GM19324 (cell line): ENCODE results near the gene HMG20A.

ENCODE experiments used
- ATAC-seq: cut with Tn5 transposase; IDR thresholded peaks from one replicate; pipeline ENCODE4 v1.9.1; 2021; ENCODE audit warnings: mild to moderate bottlenecking, moderate library complexity; ENCODE audit not compliant: unreplicated experiment, low FRiP score

Gene HMG20A

GRCh38 chr15:77513226-77513625 lies 92.5 kb downstream of the HMG20A start:
- no peak for ATAC-seq

DNA sequence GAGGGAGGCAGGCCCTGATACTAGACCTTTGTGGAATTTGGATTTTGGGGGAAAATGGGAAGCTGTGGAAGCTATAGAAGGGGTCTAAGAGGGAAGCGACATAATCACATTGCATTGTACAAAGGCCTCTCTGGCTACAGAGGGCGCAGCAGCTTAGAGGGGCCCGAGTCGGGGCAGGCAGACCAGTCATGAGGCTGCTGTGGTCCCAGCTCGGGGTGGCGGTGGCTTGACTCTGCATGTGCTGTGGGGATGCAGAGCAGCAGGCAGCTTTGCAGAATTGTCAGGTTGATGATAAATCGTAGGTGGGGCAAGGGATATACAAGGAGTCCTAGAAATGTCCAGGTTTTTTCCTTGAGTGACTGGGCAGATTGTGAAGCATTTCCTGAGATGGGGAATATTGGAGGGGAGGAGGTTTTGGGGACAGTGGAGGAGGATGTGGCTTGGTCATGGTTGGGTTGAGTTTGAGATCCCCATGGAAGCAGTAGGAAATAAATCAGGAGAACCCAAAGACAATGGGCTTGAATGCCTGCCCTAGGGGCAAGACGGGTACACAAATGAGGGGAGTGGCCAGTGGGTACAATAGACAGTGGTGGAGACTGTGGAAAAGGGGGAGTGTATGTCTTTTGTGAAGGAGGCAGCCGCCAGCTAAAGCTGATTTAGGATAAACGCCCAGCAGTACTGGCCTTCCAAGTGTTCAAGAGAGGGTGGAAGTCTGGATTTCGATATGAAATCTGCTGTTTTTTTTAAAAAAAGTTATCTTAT lies 94.1 kb downstream of the HMG20A start:
- ATAC-seq: no peak

DNA sequence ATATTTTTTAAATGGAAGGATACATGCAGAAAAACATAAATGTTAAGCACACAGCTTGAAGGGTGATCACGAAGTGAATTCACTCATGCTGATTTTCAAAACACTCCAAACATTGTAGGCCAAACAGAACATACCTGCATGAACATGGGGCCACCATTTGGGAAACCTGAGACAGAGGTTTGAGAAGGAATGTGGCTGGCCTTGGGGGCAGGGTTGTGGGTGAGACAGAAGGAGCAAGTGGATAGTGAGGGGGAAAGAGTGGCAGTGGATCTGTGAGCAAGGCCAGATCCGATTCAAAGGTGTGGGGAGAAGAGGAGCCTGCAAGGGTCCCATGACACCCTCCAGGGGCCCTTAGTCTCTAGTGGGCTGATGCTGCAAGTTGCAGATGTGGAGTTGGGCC lies 94.9 kb downstream of the HMG20A start:
- no peak for ATAC-seq

DNA sequence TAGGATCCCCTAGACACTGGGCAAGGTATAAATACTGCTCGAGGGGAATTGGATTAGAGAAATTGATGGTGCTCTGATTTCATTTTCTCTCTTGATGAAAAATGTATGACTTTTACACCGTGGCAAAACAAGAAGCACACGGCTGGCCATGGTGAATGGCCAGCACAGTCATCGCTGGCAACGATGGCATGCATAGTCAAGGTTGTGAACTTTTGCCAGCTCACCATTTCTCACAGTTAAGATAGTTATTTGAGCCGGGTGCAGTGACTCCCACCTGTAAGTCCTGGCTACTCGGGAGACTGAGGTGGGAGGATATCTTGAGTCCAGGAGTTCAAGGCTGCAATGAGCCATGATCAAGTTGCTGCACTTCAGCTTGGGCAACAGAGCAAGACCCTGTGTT lies 95.4 kb downstream of the HMG20A start:
- ATAC-seq: no peak

DNA sequence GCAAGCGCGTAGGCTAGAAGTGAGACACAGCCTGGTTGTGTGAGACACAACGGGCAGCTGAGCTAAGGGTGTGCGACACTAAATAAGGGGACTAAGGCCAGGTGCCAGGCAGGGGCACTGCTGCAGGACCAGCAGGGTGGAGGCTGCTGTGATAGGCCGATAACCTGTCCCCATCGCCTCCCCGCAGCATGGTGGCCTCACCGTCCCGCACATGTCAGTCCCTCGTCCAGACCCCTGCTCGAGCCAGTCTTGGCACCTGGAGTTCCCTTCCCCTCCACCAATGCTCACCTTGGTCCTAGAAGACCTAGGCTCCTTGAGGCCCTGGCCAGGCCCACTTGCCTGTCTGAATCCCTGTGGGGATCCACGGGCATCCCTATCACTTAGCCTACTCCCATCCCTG lies 96.1 kb downstream of the HMG20A start:
- ATAC-seq: no peak

DNA sequence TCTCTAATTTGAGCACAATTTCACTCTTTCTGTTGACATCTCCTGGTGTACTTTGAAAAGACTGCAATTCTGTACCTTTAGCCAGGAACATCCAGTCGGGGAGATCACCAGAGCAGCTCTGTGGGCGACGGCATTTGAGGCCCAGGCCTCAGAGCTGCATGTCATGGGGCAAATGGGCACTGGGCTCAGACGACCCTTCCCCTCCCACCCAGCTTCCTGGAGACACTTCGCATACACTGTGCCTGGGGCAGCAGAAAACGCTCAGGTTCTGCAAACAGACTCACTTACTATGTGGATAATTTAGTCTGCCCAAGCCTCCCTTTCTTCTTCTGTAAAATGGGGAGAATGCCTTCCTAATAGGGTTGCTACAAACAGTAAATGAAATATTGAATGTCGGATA lies 96.9 kb downstream of the HMG20A start:
- no peak for ATAC-seq

- ATAC-seq: no peak
Observed at GRCh38 chr15:77518458-77518857, 97.8 kb downstream of the HMG20A start.

DNA sequence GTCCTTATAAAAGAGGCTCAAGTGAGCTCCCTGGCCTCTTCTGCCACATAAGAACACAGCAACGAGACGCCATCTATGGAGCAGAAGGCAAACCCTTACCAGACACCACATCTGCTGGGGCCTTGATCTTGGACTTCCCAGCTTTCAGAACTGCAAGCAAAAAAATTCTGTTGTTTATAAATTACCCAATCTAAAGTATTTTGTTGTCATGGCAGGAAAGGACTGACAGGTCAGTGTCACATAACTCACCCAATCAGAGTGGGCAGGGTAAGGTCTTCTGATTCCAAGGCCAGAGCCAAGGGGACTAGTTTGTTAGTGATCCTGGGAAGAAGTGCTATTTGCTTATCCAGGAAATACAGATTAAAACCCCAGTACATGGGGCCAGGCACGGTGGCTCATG lies 98.9 kb downstream of the HMG20A start:
- no peak for ATAC-seq

- no peak for ATAC-seq
Observed at GRCh38 chr15:77521206-77521605, 100.5 kb downstream of the HMG20A start.

- ATAC-seq: no peak
Observed at GRCh38 chr15:77525400-77525811, 104.7 kb downstream of the HMG20A start.

DNA sequence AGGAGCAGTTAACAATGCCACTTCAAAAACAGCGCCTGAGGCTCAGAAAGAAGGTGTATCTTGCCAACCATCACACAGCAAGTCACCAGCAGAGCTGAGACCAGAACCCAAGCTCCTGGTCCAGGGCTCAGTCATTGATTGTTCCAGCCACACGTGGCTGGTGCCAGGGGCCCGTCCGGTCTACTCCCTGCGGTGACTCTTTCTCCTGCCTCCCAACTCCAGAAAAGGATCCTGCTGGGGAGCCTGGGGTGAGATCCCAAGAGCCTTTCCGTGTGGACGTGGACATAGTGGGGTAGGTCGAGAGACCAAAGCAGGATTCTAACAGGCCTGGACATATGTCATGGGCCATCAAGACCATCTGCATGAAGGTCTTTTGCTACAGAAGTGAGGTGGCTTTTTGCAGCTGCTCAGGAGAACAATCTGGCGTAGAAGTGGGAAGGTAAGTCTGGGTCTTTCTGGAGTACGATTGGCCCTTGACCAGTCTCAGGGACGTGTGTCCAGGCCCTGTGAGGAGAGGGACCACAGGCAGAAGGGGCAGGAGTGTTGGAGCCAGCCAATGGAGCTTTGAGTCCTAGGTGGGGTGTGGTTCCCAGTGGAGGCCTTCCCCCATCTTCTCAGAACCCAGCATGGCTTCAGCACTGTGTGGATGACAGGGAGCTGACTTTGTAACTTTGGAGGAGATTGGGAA lies 105.4 kb downstream of the HMG20A start:
- ATAC-seq: no peak

- no peak for ATAC-seq
Observed at GRCh38 chr15:77526595-77527163, 106.0 kb downstream of the HMG20A start.

DNA sequence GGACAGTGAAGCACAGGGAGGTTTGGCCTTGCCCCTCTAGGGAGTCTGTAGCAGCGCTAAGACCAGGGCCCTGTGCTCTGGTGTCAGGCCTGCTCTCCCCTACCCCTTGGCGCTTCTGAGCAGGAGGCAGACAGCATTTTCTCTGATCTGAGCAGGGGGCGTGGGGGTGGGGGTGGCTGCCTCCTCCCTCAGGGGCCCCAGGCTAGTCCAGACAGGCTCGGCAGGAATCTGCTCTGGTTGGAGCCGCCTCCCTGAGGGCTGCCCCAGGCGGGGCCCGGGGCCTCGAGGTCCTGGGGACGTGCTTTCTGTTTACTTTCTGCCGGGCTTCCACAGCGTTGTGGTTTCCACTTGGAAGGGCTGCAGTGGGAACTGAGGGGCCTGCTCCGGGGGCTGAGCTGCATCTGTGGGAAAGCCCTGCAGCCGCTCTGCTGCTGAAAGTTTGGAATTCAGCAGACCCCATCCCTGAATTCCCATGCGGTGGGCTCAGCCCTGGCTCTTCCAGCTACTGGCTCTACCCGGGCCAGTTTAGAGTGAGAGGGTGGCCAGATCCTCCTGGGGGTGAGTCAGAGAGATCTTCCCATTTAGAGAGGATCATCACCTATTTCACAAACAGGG lies 106.6 kb downstream of the HMG20A start:
- no peak for ATAC-seq

GRCh38 chr15:77527831-77528231 lies 107.1 kb downstream of the HMG20A start:
- ATAC-seq: no peak

DNA sequence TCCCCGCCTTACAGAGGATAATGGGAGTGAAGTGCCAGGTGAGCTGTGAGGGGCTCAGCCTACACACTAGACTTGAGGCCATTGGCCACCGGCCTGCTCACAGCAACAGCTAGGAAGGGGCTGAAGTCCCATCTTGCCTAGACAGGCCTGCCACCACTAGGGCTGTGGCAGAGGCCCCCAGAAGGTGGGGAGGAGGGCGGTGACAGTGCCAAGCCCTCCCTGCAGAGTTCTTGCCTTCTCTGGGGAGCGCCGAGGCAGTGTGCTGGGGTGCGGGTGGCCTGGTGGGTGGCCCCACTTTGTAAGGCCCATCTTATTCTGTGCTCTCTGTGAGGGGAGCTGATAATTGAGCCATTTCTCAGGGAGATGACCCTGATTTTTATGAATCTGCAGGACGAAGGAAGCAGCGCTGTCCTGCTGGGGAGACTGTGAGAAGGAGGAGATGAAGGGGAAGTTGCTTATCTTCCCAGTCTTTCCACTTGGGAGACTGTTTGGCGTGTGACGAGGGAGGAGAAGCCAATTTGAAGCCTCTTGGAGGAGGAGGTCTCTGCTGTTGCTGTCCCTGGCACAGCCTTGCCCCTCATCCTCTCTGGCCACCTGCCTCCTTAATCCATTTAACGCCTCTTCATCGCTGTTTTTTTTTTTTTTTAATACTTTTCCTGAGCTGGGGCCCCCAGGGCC lies 107.7 kb downstream of the HMG20A start:
- no peak for ATAC-seq

- ATAC-seq: no peak
Observed at GRCh38 chr15:77528968-77529319, 108.3 kb downstream of the HMG20A start.

DNA sequence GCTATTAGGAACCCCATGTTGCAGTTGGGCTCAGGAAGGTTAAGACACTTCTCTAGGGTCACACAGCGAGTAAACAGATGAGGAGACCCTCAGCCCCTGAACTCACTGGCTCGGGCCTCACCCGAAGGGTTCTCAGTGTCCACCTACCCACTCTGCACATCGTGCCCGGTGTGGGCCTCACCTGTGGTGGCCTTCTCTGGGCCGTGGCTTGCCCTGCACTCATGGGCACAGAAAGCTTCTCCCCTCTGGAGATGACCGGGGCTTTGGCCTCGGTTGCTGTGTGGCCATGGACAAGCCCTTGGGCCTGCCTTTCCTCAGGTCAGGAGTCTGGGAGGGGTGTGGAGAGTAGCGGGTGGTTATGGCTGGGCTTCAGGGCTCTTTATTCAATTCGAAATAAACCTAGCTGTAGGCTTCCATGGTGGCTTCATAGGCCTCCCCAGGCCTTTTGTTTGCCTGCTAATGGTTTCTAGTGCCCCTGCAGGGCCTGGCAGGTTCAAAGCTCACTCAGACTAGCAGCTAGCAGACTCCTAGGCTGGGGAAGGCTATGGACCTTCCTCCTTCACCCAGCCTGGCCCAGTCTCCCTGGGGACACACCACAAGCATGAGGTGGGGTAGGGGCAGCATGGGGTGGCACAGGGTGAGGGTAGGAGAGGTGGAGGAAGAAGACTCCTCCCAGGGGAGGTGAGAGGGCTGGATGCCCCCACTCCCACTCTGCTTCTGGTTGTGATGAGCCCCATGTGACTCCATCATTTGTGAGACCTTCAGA lies 108.9 kb downstream of the HMG20A start:
- no peak for ATAC-seq

- no peak for ATAC-seq
Observed at GRCh38 chr15:77530576-77530975, 109.9 kb downstream of the HMG20A start.

- ATAC-seq: no peak
Observed at GRCh38 chr15:77531191-77532000, 110.7 kb downstream of the HMG20A start.
